OCI-LY3 (cell line): ENCODE measurements around the gene SLC23A3.

ENCODE experiments used
- H2AFZ ChIP-seq: fragments of 200-600, 300-600 bp; shearing (Covaris generic); 2 replicates; pipeline ENCODE4 v1.6.0; 2014; ENCODE audit warnings: antibody characterized with exemption, low read depth, low read length
- H3K27ac ChIP-seq: fragments of 200-600, 300-600 bp; sonication (generic); 2 replicates; pipeline ENCODE4 v1.5.1; 2014; ENCODE audit warnings: mild to moderate bottlenecking, low read length, moderate library complexity, mixed read lengths
- H3K27me3 ChIP-seq: fragments of 200-600, 300-600 bp; sonication (generic); 2 replicates; pipeline ENCODE4 v1.6.1; 2014; ENCODE audit warnings: low read depth, low read length, mixed read lengths
- H3K36me3 ChIP-seq: fragments of 200-600, 300-600 bp; sonication (generic); replicated peaks from 2 replicates; pipeline ENCODE3; 2014; ENCODE audit warnings: low read depth, low read length, mixed read lengths
- H3K4me1 ChIP-seq: fragments of 300-600, 200-600 bp; sonication (generic); 2 replicates; pipeline ENCODE4 v1.6.1; 2014; ENCODE audit warnings: low read length, mixed read lengths
- H3K4me2 ChIP-seq: fragments of 200-600, 300-600 bp; sonication (generic); 2 replicates; pipeline ENCODE4 v1.6.1; 2014; ENCODE audit warnings: low read length, mixed read lengths
- H3K4me3 ChIP-seq: fragments of 300-600, 200-600 bp; sonication (generic); 2 replicates; pipeline ENCODE4 v1.5.1; 2014; ENCODE audit warnings: antibody characterized with exemption, mild to moderate bottlenecking, low read length, moderate library complexity
- H3K79me2 ChIP-seq: fragments of 300-600, 200-600 bp; shearing (Covaris generic); 2 replicates; pipeline ENCODE4 v1.6.1; 2014; ENCODE audit warnings: mild to moderate bottlenecking, low read length, mixed read lengths
- H3K9ac ChIP-seq: fragments of 300-600, 200-600 bp; shearing (Covaris generic); 2 replicates; pipeline ENCODE4 v1.6.0; 2014; ENCODE audit warnings: mild to moderate bottlenecking, low read length, moderate library complexity
- H3K9me3 ChIP-seq: fragments of 200-600, 300-600 bp; shearing (Covaris generic); 2 replicates; pipeline ENCODE4 v1.6.1; 2014; ENCODE audit warnings: low read length, mixed read lengths; ENCODE audit not compliant: insufficient read depth
- H4K20me1 ChIP-seq: fragments of 200-600, 300-600 bp; sonication (generic); 2 replicates; pipeline ENCODE4 v1.6.1; 2016; ENCODE audit warnings: low read length, mixed read lengths; ENCODE audit not compliant: insufficient read depth
- CTCF ChIP-seq: fragments of 200-600, 300-600 bp; sonication (generic); IDR thresholded peaks from 2 replicates; pipeline ENCODE4 v1.5.1; 2014; ENCODE audit warnings: antibody characterized with exemption, low read length, low read depth
- EZH2phosphoT487 ChIP-seq: fragments of 200-600 bp; shearing (Covaris generic); IDR thresholded peaks from 2 replicates; pipeline ENCODE4 v1.6.1; 2018; ENCODE audit warnings: antibody characterized with exemption, mixed run types, low read depth

Gene SLC23A3

DNA sequence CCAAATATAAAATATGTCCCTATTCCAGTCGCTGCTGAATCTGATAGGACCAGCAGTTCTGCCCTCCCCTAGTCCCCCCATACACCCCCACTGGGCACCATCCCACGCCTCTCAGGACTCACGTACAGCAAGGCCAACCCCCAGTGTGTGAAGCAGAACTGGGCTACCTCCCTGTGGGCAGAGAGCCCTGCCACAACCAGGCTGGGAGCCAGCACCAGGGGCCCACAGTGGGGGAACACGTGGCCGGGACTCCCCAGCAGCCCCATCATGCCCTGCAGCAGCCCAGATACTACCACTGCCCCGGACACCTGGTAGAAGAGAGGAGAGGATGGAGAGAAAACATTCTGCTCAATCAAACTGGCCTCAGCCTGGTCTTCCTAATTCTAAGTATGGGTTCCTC, 1.3 kb downstream of the SLC23A3 start:
- H3K4me1 ChIP-seq = no peaks in the 10 kb centered on the region
- no peaks in the 10 kb centered on the region for H3K79me2 ChIP-seq
- no peak overlapping the region for H3K27ac ChIP-seq
- no peaks in the 10 kb centered on the region for H3K36me3 ChIP-seq
- TF ChIP-seq EZH2phosphoT487 (no peak), CTCF (no peak)
- H3K4me2 ChIP-seq = no peak overlapping the region
- no peaks in the 10 kb centered on the region for H3K9me3 ChIP-seq
- no peaks in the 10 kb centered on the region for H4K20me1 ChIP-seq
- no peaks in the 10 kb centered on the region for H3K27me3 ChIP-seq
- no peak overlapping the region for H3K9ac ChIP-seq
- no peak overlapping the region for H2AFZ ChIP-seq
- H3K4me3 ChIP-seq = no peak overlapping the region

DNA sequence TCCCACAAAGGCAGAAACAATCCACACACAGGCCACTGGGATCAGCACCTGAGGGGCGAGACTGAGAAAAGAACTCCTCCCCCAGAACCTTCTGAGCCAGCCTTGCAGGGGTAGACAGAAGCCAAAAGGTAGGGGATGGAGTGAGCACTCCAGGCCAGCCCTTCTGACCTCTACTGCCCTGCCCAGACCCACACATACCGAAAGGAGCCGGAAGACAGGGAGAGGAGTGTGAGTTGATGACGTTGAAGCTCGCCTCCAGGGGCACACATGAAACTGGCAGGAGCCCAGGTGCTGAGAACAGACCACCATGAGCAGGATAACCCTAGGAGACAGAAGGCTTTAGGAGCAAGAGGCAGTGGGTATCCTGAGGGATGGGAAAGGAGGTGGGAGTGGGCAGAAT, 1.8 kb downstream of the SLC23A3 start:
- Histone ChIP-seq H3K27ac (no peak overlapping the region), H3K9me3 (no peaks in the 10 kb centered on the region), H4K20me1 (no peaks in the 10 kb centered on the region), H3K79me2 (no peaks in the 10 kb centered on the region), H3K4me3 (no peak overlapping the region), H3K4me2 (no peak overlapping the region), H3K36me3 (no peaks in the 10 kb centered on the region), H3K27me3 (no peaks in the 10 kb centered on the region), H2AFZ (no peak overlapping the region), H3K4me1 (no peaks in the 10 kb centered on the region), H3K9ac (no peak overlapping the region)
- TF ChIP-seq EZH2phosphoT487 = no peak

DNA sequence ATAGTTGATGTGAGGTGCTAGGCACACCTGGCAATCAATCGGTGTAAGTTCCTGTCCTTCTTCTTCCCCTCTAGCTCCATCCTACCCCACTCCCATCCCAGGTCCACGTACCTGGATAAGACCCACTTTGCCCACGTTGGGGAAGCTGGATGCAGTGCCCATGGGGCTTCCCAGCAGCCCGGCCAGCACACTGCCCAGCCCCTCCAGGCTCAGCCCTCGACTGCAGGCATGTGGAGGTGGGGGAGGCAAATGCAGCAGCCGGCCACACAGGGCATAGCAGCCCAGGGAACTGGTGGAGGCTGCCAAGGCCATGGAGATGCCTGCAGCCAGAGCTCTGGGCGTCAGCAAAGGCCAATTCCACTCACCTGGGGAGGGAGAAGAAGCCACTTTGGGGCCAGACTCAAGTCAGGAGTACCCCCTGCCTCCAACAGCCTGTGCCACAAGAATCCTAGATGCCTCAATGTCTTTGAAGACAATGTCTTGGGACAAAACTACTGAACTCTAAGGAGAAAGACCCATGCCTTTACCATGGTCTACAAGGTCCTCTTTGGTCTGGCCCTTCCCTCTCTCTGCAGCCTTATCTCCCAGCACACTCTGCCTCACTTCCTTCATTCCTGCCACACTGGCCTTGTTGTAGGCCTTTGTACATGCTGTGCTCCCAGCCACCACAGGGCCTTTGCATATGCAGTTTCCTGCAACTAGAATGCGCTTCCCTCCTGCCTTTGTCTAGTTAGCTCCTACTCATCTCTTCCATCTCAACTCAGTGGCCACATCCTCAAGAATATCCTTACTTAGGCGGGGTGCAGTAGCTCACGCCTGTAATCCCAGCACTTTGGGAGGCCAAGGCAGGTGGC, 4.5 kb downstream of the SLC23A3 start:
- no peaks in the 10 kb centered on the region for H3K9me3 ChIP-seq
- H3K27ac ChIP-seq = no peak overlapping the region
- H3K79me2 ChIP-seq = no peaks in the 10 kb centered on the region
- TF ChIP-seq CTCF = no peak
- TF ChIP-seq EZH2phosphoT487 = no peak
- no peaks in the 10 kb centered on the region for H3K27me3 ChIP-seq
- no peak overlapping the region for H3K4me3 ChIP-seq
- no peak overlapping the region for H3K9ac ChIP-seq
- H3K36me3 ChIP-seq = no peaks in the 10 kb centered on the region
- H3K4me1 ChIP-seq = peaks cover 4% of the 10 kb centered on the region; the same call in 1 of the 2 replicates
- no peak overlapping the region for H2AFZ ChIP-seq
- H3K4me2 ChIP-seq = no peak overlapping the region
- no peaks in the 10 kb centered on the region for H4K20me1 ChIP-seq

DNA sequence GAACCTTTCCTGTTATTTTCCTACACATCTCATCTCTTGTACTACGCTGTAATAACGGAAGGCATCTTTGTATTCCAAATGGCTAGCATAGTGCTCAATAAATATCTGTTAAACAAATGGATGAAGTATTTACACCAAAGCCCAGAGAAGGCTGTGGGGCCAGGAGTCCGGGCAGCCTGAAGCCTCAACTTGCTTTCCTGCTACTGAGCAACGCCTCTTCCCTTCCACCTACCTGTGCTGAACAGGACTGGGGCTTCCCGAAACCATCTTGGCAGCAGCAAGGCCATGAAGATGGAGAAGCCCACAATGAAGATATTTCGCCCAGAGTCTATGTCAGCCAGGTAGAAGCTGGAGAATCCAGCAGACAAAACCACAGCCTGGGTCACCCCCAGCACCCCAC, 6.7 kb downstream of the SLC23A3 start:
- Histone ChIP-seq H3K4me3 (no peak overlapping the region), H3K27me3 (no peaks in the 10 kb centered on the region), H3K27ac (no peak overlapping the region), H3K36me3 (no peaks in the 10 kb centered on the region), H3K79me2 (no peaks in the 10 kb centered on the region), H3K9me3 (no peaks in the 10 kb centered on the region), H4K20me1 (no peaks in the 10 kb centered on the region), H3K4me2 (no peak overlapping the region), H2AFZ (no peak overlapping the region), H3K9ac (no peak overlapping the region), H3K4me1 (peaks cover 4% of the 10 kb centered on the region; the same call in 1 of the 2 replicates)
- TF ChIP-seq CTCF (no peak), EZH2phosphoT487 (no peak)
